CD8-positive, alpha-beta memory T cell (primary cell): Measurements from ENCODE around the gene EBI3. TPM values are rescaled to one million over a fixed set of nuclear protein-coding genes. Genes with fewer than 3 reads are reported as not detected.

Experiments
- polyA plus RNA-seq: library from polyadenylated mRNA; unstranded; fragments of 300-500 nt; fragmentation: Illumina TruSeq; gene quantifications from one replicate; pipeline ENCODE4 v1.2.3, GENCODE V29; 2021
- total RNA-seq, 2 experiments: library from RNA; stranded (reverse); gene quantifications; one replicate each; pipeline ENCODE4 v1.2.3, GENCODE V29; 2021

The EBI3 gene
- total and polyA plus RNA-seq, 3 experiments from 2014 or later: 14.2 to 14.8 TPM; not detected in 1

Other genes starting within 250 kb of the EBI3 start
- 1,000 to 10,000 TPM; 3,106 to 3,129 TPM for gene EEF2, start 244.1 kb upstream of the EBI3 start, total RNA-seq
- 533 TPM for gene EEF2, start 244.1 kb upstream of the EBI3 start, polyA plus RNA-seq
- gene PIAS4, start 221.8 kb upstream of the EBI3 start, total RNA-seq: 10 to 100 TPM; 29.1 to 33.8 TPM
- gene PIAS4, start 221.8 kb upstream of the EBI3 start, polyA plus RNA-seq: 6.3 TPM
- gene ZBTB7A, start 162.6 kb upstream of the EBI3 start, total RNA-seq: 10 to 100 TPM; 44.1 to 46.8 TPM
- gene ZBTB7A, start 162.6 kb upstream of the EBI3 start, polyA plus RNA-seq: 86.1 TPM
- 100 to 1,000 TPM; 161 to 164 TPM for gene MAP2K2, start 105.4 kb upstream of the EBI3 start, total RNA-seq
- gene MAP2K2, start 105.4 kb upstream of the EBI3 start, polyA plus RNA-seq: 122 TPM
- gene CREB3L3, start 75.9 kb upstream of the EBI3 start, total RNA-seq: not detected
- 0.07 TPM for gene CREB3L3, start 75.9 kb upstream of the EBI3 start, polyA plus RNA-seq
- 10 to 100 TPM; 33.5 to 38.6 TPM for gene SIRT6, start 47.0 kb upstream of the EBI3 start, total RNA-seq
- 1.6 TPM for gene SIRT6, start 47.0 kb upstream of the EBI3 start, polyA plus RNA-seq
- gene ANKRD24, start 46.8 kb upstream of the EBI3 start, total RNA-seq: under 1 TPM; 0.89 to 0.90 TPM
- 0.48 TPM for gene ANKRD24, start 46.8 kb upstream of the EBI3 start, polyA plus RNA-seq
- 10 to 100 TPM; 38.8 to 41.2 TPM for gene YJU2, start 17.6 kb downstream of the EBI3 start, total RNA-seq
- gene YJU2, start 17.6 kb downstream of the EBI3 start, polyA plus RNA-seq: 29.6 TPM
- not detected for gene SHD, start 49.7 kb downstream of the EBI3 start, total RNA-seq
- not detected for gene SHD, start 49.7 kb downstream of the EBI3 start, polyA plus RNA-seq
- 1 to 10 TPM; 5.9 to 7.0 TPM for gene TMIGD2, start 72.9 kb downstream of the EBI3 start, total RNA-seq
- 40.5 TPM for gene TMIGD2, start 72.9 kb downstream of the EBI3 start, polyA plus RNA-seq
- 10 to 100 TPM; 10.9 to 13.9 TPM for gene FSD1, start 75.1 kb downstream of the EBI3 start, total RNA-seq
- gene FSD1, start 75.1 kb downstream of the EBI3 start, polyA plus RNA-seq: 3.1 TPM
- 1 to 10 TPM; 3.9 to 6.1 TPM for gene STAP2, start 109.3 kb downstream of the EBI3 start, total RNA-seq
- 1.8 TPM for gene STAP2, start 109.3 kb downstream of the EBI3 start, polyA plus RNA-seq
- gene MPND, start 114.0 kb downstream of the EBI3 start, total RNA-seq: 10 to 100 TPM; 17.0 to 18.3 TPM
- gene MPND, start 114.0 kb downstream of the EBI3 start, polyA plus RNA-seq: 8.4 TPM
- 10 to 100 TPM; 39.8 to 41.2 TPM for gene SH3GL1, start 171.0 kb downstream of the EBI3 start, total RNA-seq
- gene SH3GL1, start 171.0 kb downstream of the EBI3 start, polyA plus RNA-seq: 24.7 TPM
- 10 to 100 TPM; 65.2 to 69.5 TPM for gene CHAF1A, start 173.1 kb downstream of the EBI3 start, total RNA-seq
- gene CHAF1A, start 173.1 kb downstream of the EBI3 start, polyA plus RNA-seq: 5.8 TPM
- gene UBXN6, start 228.3 kb downstream of the EBI3 start, total RNA-seq: 10 to 100 TPM; 56.6 to 60.0 TPM
- gene UBXN6, start 228.3 kb downstream of the EBI3 start, polyA plus RNA-seq: 5.2 TPM
- 10 to 100 TPM; 42.7 to 45.4 TPM for gene HDGFL2, start 242.8 kb downstream of the EBI3 start, total RNA-seq
- 24.9 TPM for gene HDGFL2, start 242.8 kb downstream of the EBI3 start, polyA plus RNA-seq